ENCODE measurements around the gene RBFOX1. TPM values are rescaled to one million over a fixed set of nuclear protein-coding genes. Genes with fewer than 3 reads are reported as not detected.

Gene RBFOX1
- total and polyA plus RNA-seq, 10 of the 15 experiments (the other 5 are each of a cell fraction or from before 2014, with no cell fraction given), result 0.87 TPM; not detected in 9

- intact Hi-C loops (cut with micrococcal nuclease; ENCODE audit: unreplicated experiment), result no loop called here
- H4K20me1 ChIP-seq (ENCODE audit: control insufficient read depth, insufficient read depth), result no peaks in the 10 kb centered on the region
- 20% methylated on average over 5 of the region's 5 CpGs for WGBS (ENCODE audit: insufficient coverage, insufficient replicate concordance, low lambda C conversion rate, missing lambda C conversion rate)
- no peak overlapping the region for H3K27ac ChIP-seq (ENCODE audit: control insufficient read depth, insufficient read depth)
- no peaks in the 10 kb centered on the region for H3K79me2 ChIP-seq (ENCODE audit: control insufficient read depth, insufficient read depth, low read length)
- no peaks in the 10 kb centered on the region for H3K27me3 ChIP-seq (replicated peaks in 1 of 2; ENCODE audit: control insufficient read depth in 2 of 2, insufficient read depth in 2 of 2, low read length in 1 of 2)
- ChIA-PET CTCF (no interaction called here), POLR2A (no interaction called here), SMC1A (ENCODE audit: uncharacterized antibody, unreplicated experiment) (no interaction called here), RAD21 (ENCODE audit: unreplicated experiment) (no interaction called here)
- H3K9ac ChIP-seq (ENCODE audit: control insufficient read depth, insufficient read depth, low read length), result no peak overlapping the region
- no peaks in the 10 kb centered on the region for H3K36me3 ChIP-seq (ENCODE audit: control insufficient read depth in 2 of 2, insufficient read depth in 2 of 2, low read length in 1 of 2)
- no peak overlapping the region for H2AFZ ChIP-seq (ENCODE audit: control insufficient read depth, low read depth, low read length)
- FAIRE-seq (no peak), ATAC-seq (no peak), DNase-seq (ENCODE audit: low read depth, low spot score) (no peak)
- H3K4me1 ChIP-seq (ENCODE audit: control insufficient read depth, insufficient read depth, low read length), result no peaks in the 10 kb centered on the region
- H3K4me2 ChIP-seq (ENCODE audit: control insufficient read depth, insufficient read depth), result no peak overlapping the region
- H3K4me3 ChIP-seq, result no peak overlapping the region
- BruUV-seq (replicated peaks), result no TSS peak
- no peaks in the 10 kb centered on the region; the same call in 2 of the 3 replicates for H3K9me3 ChIP-seq (replicated peaks; ENCODE audit: control insufficient read depth, insufficient read depth, low read length)
- in situ Hi-C loops (cut with MboI), result no loop called here
- no peak for TF ChIP-seq ZNF592 (IDR thresholded peaks at IDR 0.05)
These were observed 41.1 kb downstream of the RBFOX1 start for GRCh38 chr16:7373776-7374175.

GRCh38 chr16:7374614-7375174 lies 42.0 kb downstream of the RBFOX1 start:
- POLR2A ChIA-PET, result no interaction called here
- Histone ChIP-seq H3K27me3 (replicated peaks in 1 of 2; ENCODE audit: control insufficient read depth in 2 of 2, insufficient read depth in 2 of 2, low read length in 1 of 2) (no peaks in the 10 kb centered on the region), H3K4me2 (ENCODE audit: control insufficient read depth, insufficient read depth) (no peak overlapping the region), H3K9ac (ENCODE audit: control insufficient read depth, insufficient read depth, low read length) (no peak overlapping the region), H2AFZ (ENCODE audit: control insufficient read depth, low read depth, low read length) (no peak overlapping the region), H3K4me3 (no peak overlapping the region), H3K9me3 (replicated peaks; ENCODE audit: control insufficient read depth, insufficient read depth, low read length) (no peaks in the 10 kb centered on the region; the same call in 2 of the 3 replicates), H3K36me3 (ENCODE audit: control insufficient read depth in 2 of 2, insufficient read depth in 2 of 2, low read length in 1 of 2) (no peaks in the 10 kb centered on the region), H4K20me1 (ENCODE audit: control insufficient read depth, insufficient read depth) (no peaks in the 10 kb centered on the region), H3K4me1 (ENCODE audit: control insufficient read depth, insufficient read depth, low read length) (no peaks in the 10 kb centered on the region), H3K27ac (ENCODE audit: control insufficient read depth, insufficient read depth) (no peak overlapping the region), H3K79me2 (ENCODE audit: control insufficient read depth, insufficient read depth, low read length) (no peaks in the 10 kb centered on the region)
- SMC1A ChIA-PET (ENCODE audit: uncharacterized antibody, unreplicated experiment), result no interaction called here
- DNase-seq (ENCODE audit: low read depth, low spot score) (no peak), FAIRE-seq (no peak), ATAC-seq (no peak)
- no TSS peak for BruUV-seq (replicated peaks)
- RAD21 ChIA-PET (ENCODE audit: unreplicated experiment), result no interaction called here
- intact Hi-C loops (cut with micrococcal nuclease; ENCODE audit: unreplicated experiment), result no loop called here
- CTCF ChIA-PET, result no interaction called here
- 31% methylated on average over 9 of the region's 9 CpGs for WGBS (ENCODE audit: insufficient coverage, insufficient replicate concordance, low lambda C conversion rate, missing lambda C conversion rate)
- in situ Hi-C loops (cut with MboI), result no loop called here
- no peak for TF ChIP-seq REST (IDR thresholded peaks at IDR 0.05; ENCODE audit: low read depth, low read length)
- no peak for TF ChIP-seq POLR2A (IDR thresholded peaks at IDR 0.05; ENCODE audit: low read depth, low read length)
- TF ChIP-seq CREB1 (IDR thresholded peaks at IDR 0.05; ENCODE audit: low read depth), result no peak
- no peak for TF ChIP-seq SRF (IDR thresholded peaks at IDR 0.05; ENCODE audit: low read depth in 2 of 2, low read length in 2 of 2)
- no peak for TF ChIP-seq ZBTB4 (CRISPR knock-in tag; IDR thresholded peaks at IDR 0.05)

Data from GM12878 (cell line).